BJ (cell line): Measurements from ENCODE around the gene PI4KA. TPM values are rescaled to one million over a fixed set of nuclear protein-coding genes. Genes with fewer than 3 reads are reported as not detected.

Experiments used
- CTCF ChIA-PET: fragments of 350-600 bp; formaldehyde crosslinking; extraction: SDS; loops from one replicate; lab custom pipeline; 2021; ENCODE audit warnings: antibody characterized with exemption, inconsistent platforms; lab: Yijun Ruan, JAX
- POLR2A ChIA-PET: fragments of 300-600 bp; sonication (Branson Sonifier 250); formaldehyde crosslinking; extraction: SDS; loops from one replicate; lab custom pipeline; 2021; ENCODE audit warnings: antibody characterized with exemption; lab: Charles Lee
- DNase-seq: peaks from one replicate; pipeline ENCODE4 v3.0.0-alpha.2; 2011; ENCODE audit warnings: low read depth
- H3K27me3 ChIP-seq: 2 replicates; pipeline ENCODE4 v1.6.0; 2011; ENCODE audit warnings: low read length; ENCODE audit not compliant: control insufficient read depth, insufficient read depth
- H3K36me3 ChIP-seq: 2 replicates; pipeline ENCODE4 v1.5.1; 2011; ENCODE audit warnings: low read length; ENCODE audit not compliant: control insufficient read depth, insufficient read depth
- H3K4me3 ChIP-seq: 2 replicates; pipeline ENCODE4 v1.5.1; 2011; ENCODE audit warnings: low read depth, mild to moderate bottlenecking, control low read depth, low read length
- polyA plus RNA-seq: library from polyadenylated mRNA; depleted of rRNA; stranded (reverse); fragments of >200 nt; gene quantifications from 2 replicates; pipeline ENCODE4 v1.2.3, GENCODE V29; 2011
- TF ChIP-seq, protein P1 (sequence below): IDR thresholded peaks from 2 replicates; pipeline ENCODE4 v1.5.1; 2011; ENCODE audit warnings: low read depth, mild to moderate bottlenecking, control low read depth, inconsistent platforms, low read length, moderate library complexity; ENCODE audit not compliant: insufficient read depth

Gene PI4KA
- polyA plus RNA-seq, 1 experiment = 34.2 TPM

DNA sequence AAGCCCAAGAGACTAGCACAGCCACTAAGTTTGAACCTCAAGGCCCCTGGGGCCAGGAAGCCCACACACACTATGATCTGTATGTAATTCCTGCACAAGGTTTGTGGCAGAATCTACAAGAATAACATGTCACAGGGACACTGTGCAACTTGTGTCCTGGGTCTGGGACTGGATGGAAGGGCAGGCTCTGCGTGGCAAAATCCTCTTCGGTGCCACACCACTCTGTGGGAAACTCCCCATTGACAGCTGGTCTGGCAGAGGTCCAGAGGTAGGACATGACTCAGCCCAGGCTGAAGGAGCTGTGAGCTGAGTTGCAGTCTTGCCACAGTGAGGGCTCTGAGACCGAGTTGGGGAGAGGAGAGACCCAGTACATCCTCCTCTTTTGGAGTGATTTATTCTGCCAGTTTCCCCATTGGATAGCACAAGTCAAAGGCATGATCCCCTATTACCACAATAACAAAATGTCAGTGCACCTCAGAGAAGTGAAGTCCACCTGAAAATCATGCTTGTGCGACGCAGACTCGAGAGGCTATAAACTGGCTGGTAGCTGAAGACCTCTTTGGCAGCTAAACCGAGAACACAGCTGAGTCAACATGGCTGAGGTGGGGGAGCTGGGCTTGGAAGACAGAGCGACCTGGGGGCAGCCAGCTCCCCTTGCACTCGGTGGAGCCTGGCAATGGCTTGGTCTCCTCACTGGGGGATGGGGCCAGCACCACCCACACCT lies 108.0 kb downstream of the PI4KA start:
- ChIA-PET CTCF (interaction anchor here (0.7 to 3.2 kb wide), 6 partner anchors 9 to 231 kb away, joined by 3 to 23 read pairs (median 3); no protein-coding TSS in a partner anchor), POLR2A (no interaction called here)
- Histone ChIP-seq H3K36me3 (peaks cover 17% of the 10 kb centered on the region), H3K27me3 (no peaks in the 10 kb centered on the region), H3K4me3 (no peak overlapping the region)
- DNase-seq = peak; percentile 26
- TF ChIP-seq, protein P1, sequence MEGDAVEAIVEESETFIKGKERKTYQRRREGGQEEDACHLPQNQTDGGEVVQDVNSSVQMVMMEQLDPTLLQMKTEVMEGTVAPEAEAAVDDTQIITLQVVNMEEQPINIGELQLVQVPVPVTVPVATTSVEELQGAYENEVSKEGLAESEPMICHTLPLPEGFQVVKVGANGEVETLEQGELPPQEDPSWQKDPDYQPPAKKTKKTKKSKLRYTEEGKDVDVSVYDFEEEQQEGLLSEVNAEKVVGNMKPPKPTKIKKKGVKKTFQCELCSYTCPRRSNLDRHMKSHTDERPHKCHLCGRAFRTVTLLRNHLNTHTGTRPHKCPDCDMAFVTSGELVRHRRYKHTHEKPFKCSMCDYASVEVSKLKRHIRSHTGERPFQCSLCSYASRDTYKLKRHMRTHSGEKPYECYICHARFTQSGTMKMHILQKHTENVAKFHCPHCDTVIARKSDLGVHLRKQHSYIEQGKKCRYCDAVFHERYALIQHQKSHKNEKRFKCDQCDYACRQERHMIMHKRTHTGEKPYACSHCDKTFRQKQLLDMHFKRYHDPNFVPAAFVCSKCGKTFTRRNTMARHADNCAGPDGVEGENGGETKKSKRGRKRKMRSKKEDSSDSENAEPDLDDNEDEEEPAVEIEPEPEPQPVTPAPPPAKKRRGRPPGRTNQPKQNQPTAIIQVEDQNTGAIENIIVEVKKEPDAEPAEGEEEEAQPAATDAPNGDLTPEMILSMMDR = no peak

DNA sequence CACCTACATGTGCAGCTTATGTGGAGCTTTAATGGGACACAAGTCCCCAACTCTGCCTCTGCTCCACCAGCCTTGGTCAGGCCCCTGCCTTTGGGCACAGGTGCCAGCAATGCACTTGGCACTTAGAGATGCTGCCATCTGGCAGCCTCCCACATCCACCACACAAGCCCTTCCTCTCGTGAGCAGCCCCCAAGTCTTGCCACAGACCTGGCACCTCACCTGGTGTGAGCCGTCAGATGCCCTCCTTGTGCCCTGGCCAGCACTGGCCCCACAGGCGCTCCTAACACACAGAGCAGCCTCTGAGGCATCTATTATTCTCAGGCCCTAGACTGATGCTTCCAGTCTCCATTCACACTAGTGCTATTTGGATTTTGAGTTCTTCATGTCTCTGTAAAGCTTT lies 109.2 kb downstream of the PI4KA start:
- H3K27me3 ChIP-seq = no peaks in the 10 kb centered on the region
- peaks cover 21% of the 10 kb centered on the region for H3K36me3 ChIP-seq
- no peak for DNase-seq
- ChIA-PET CTCF (interaction anchor here (3.2 kb wide), 1 partner anchor 8 kb away, joined by 23 read pairs; no protein-coding TSS in a partner anchor), POLR2A (no interaction called here)
- TF ChIP-seq, protein P1 = no peak
- no peak overlapping the region for H3K4me3 ChIP-seq

DNA sequence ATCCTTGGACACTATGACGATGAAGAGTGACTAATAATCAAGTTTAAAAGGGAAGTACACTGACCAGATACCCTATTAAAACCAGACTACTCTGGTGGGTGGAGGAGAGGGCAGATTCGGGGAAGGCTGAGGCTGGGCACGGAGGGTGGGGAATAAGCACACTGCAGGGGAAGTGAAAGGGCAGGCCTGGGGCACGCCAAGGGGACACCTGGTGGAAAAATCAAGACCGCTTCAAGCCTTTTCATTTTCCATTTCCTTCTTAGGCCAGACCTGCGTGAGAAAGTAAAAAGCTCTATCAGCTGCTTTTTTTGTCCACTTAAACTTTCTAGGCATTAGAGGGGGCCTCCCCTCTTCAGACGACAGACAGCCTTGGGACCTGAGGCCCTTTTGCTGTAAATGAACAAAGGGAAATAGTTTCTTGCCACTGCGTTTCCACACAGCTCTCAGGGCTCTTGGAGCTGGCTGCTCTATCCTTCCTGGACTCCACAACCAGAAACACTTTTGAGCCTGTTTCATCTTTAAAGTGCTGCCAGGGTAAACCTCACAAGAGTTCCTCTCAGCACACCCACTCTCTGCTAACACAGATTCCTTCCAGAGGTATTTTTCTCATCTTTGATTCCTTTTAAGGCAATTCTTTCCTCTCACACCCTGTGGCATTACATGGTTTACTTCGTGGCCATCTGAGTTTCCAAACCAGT lies 109.7 kb downstream of the PI4KA start:
- DNase-seq = no peak
- Histone ChIP-seq H3K36me3 (peaks cover 22% of the 10 kb centered on the region), H3K27me3 (no peaks in the 10 kb centered on the region), H3K4me3 (no peak overlapping the region)
- POLR2A ChIA-PET = no interaction called here
- CTCF ChIA-PET = interaction anchor here (3.2 kb wide), 1 partner anchor 7 kb away, joined by 23 read pairs; no protein-coding TSS in a partner anchor
- TF ChIP-seq, protein P1 = no peak

DNA sequence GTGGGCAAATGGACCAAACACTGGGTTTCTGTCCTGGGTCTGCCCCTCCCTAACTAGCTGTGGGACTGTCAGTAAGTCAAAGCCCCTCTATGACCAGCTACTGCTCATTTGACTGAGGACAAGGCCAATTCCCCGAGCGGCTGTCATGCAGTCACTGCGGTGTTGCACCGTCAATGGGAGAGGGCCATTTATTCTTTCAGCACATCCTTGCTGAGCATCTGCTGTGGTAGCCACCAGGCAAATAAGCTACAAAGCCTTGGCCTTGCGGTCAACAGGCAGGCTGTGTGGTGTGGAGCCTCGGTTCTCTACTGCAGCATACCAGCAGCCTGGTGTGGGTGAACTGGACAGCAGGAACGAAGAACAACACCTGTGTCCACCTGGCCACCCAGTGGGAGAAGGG lies 110.5 kb downstream of the PI4KA start:
- ChIA-PET CTCF (no interaction called here), POLR2A (no interaction called here)
- Histone ChIP-seq H3K36me3 (peaks cover 22% of the 10 kb centered on the region), H3K27me3 (no peaks in the 10 kb centered on the region), H3K4me3 (no peak overlapping the region)
- DNase-seq = no peak
- TF ChIP-seq, protein P1 = no peak

DNA sequence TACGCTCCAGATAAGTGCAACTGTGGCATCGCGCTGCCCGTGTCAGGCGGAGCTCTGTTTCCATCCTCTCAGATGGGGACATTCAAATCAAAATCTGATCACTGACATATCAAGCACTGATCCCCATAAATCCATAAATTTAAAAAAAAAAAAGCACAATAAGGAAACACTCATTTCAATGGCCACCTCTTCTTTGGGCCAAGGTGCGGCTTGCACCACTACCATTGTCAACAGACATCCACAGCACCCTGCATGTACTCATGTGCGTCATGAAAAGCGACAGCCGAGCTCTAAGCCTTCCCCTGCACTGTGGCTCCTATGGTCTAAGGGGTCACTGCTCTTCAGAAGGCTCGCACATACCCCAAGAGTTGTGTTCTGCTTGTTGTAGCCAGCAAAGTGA lies 111.4 kb downstream of the PI4KA start:
- ChIA-PET CTCF (no interaction called here), POLR2A (no interaction called here)
- no peak overlapping the region for H3K4me3 ChIP-seq
- DNase-seq = no peak
- no peaks in the 10 kb centered on the region for H3K27me3 ChIP-seq
- H3K36me3 ChIP-seq = peaks cover 22% of the 10 kb centered on the region
- TF ChIP-seq, protein P1 = no peak
